IPS DF 6.9 (cell line): Measurements from ENCODE around the gene RHOBTB3.

Experiments used
- DNase-seq: peaks from one replicate; pipeline ENCODE4 v3.0.0-alpha.2; 2013; ENCODE audit warnings: low read depth, low spot score
- H3K27ac ChIP-seq: one replicate; pipeline ENCODE4 v1.5.1; 2013; ENCODE audit warnings: low read length, control low read depth
- H3K27me3 ChIP-seq: 2 replicates; pipeline ENCODE4 v1.6.1; 2013; ENCODE audit warnings: mild to moderate bottlenecking, low read length; ENCODE audit not compliant: control insufficient read depth, insufficient read depth
- H3K36me3 ChIP-seq: 2 replicates; pipeline ENCODE4 v1.6.1; 2013; ENCODE audit warnings: low read length; ENCODE audit not compliant: control insufficient read depth, insufficient read depth
- H3K4me1 ChIP-seq: 2 replicates; pipeline ENCODE4 v1.6.1; 2013; ENCODE audit warnings: low read length; ENCODE audit not compliant: control insufficient read depth, insufficient read depth
- H3K4me3 ChIP-seq: 2 replicates; pipeline ENCODE4 v1.5.1; 2013; ENCODE audit warnings: mild to moderate bottlenecking, low read length
- H3K9me3 ChIP-seq: 2 replicates; pipeline ENCODE4 v1.6.1; 2013; ENCODE audit warnings: low read length, inconsistent platforms; ENCODE audit not compliant: control insufficient read depth, insufficient read depth
- WGBS: extraction: QIAGEN DNeasy Blood & Tissue Kit; methylation state at CpG from one replicate; pipeline ENCODE4 v1.1.7; 2013; ENCODE audit warnings: mixed read lengths, missing lambda C conversion rate; ENCODE audit not compliant: insufficient read length, insufficient coverage; 5-methylcytosine and 5-hydroxymethylcytosine counted together

Gene RHOBTB3, protein sequence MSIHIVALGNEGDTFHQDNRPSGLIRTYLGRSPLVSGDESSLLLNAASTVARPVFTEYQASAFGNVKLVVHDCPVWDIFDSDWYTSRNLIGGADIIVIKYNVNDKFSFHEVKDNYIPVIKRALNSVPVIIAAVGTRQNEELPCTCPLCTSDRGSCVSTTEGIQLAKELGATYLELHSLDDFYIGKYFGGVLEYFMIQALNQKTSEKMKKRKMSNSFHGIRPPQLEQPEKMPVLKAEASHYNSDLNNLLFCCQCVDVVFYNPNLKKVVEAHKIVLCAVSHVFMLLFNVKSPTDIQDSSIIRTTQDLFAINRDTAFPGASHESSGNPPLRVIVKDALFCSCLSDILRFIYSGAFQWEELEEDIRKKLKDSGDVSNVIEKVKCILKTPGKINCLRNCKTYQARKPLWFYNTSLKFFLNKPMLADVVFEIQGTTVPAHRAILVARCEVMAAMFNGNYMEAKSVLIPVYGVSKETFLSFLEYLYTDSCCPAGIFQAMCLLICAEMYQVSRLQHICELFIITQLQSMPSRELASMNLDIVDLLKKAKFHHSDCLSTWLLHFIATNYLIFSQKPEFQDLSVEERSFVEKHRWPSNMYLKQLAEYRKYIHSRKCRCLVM

GRCh38 chr5:95730730-95731570, at the start of gene RHOBTB3:
RHOBTB3 (plus strand) TSS chr5:95731336; CDS start chr5:95731683, 347 bp downstream.
- Histone ChIP-seq H3K4me3 (peak within 1 kb of the TSS; percentile 88), H3K4me1 (0 out of 2 replicates have a peak, but pooled peaks cover 1% of the 10 kb centered on the region), H3K27me3 (peaks cover 9% of the 10 kb centered on the region; the same call in 1 of the 2 replicates), H3K36me3 (no peaks in the 10 kb centered on the region), H3K27ac (no peak within 1 kb of the TSS), H3K9me3 (no peaks in the 10 kb centered on the region)
- WGBS = no CpG with 5 or more reads among the region's 78 CpGs
- DNase-seq = no peak

DNA sequence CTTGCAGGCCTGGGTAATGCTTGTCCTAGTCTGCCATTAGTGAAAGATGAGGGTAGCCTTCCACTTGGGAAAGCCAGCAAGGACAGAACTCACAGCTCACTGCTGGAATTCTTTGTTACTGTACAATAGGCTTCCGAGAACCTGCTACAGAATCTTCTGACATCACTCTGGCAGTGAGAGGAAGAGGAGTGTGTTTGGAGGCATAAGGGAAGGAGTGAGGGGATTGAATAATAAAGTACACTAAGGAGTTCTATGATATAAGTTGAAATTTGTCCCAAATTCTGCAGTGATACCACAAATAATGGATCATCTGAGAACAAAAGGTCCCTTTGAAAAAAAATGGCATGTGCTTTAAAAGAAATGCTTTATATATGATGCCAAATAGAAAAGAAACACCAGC, 48.2 kb upstream of the RHOBTB3 start, which contains the start of gene SPATA9:
Gene SPATA9 (minus strand): TSS at position 101 of the 400 bp plus-strand sequence. CDS start 137 bp downstream, outside the sequence.
- no peaks in the 10 kb centered on the region; the same call in 1 of the 2 replicates for H3K4me1 ChIP-seq
- H3K27me3 ChIP-seq = no peaks in the 10 kb centered on the region
- no CpG with 5 or more reads among the region's 1 CpG for WGBS
- H3K27ac ChIP-seq = no peak within 1 kb of the TSS
- no peaks in the 10 kb centered on the region for H3K9me3 ChIP-seq
- no peaks in the 10 kb centered on the region for H3K36me3 ChIP-seq
- DNase-seq = no peak
- no peak within 1 kb of the TSS for H3K4me3 ChIP-seq

DNA sequence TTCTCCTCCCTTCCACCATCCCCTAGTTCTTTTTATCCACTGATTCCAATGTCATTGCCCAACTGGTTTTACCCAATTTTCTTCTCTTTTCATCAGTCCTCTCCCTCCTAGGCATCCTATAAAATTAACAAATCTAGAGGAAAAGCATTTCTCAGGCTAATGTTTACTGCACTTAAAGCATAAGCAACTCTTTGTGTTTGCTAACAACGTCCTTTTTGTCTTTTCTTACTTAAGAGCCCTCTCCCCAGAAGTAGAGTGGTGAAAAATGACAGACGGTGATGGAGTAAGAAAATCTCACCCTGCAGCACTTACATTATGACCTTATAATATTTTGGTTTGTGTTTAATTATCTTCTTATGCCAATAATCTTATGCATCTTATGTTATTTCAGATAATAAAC, 46.8 kb upstream of the RHOBTB3 start:
- Histone ChIP-seq H3K9me3 (no peaks in the 10 kb centered on the region), H3K4me3 (no peak overlapping the region), H3K4me1 (no peaks in the 10 kb centered on the region; the same call in 1 of the 2 replicates), H3K36me3 (no peaks in the 10 kb centered on the region), H3K27me3 (no peaks in the 10 kb centered on the region), H3K27ac (no peak overlapping the region)
- no peak for DNase-seq
- WGBS = no CpG with 5 or more reads among the region's 2 CpGs

DNA sequence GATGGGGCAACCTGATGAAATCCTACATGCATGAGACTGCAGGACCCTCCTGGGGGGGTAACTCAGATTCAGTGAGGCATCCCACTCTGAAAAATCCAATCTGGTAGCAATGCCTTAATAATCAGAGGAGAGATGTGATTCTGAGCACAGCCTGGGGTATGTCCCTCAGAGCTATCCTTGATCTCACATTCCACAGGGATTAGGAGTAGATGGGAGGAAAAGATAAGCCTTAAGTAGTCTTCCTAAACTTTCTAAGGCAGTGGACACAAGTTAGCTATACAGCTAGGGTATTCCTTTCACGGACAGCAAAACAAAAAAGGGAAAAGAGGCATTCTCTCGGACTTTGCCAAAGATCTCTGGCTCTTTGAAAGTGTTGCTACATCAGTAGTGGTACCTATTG, 44.5 kb upstream of the RHOBTB3 start:
- no peaks in the 10 kb centered on the region for H3K4me1 ChIP-seq
- H3K4me3 ChIP-seq = no peak overlapping the region
- H3K9me3 ChIP-seq = no peaks in the 10 kb centered on the region
- WGBS = no CpG with 5 or more reads among the region's 2 CpGs
- H3K27ac ChIP-seq = no peak overlapping the region
- DNase-seq = no peak
- H3K27me3 ChIP-seq = no peaks in the 10 kb centered on the region
- no peaks in the 10 kb centered on the region for H3K36me3 ChIP-seq

DNA sequence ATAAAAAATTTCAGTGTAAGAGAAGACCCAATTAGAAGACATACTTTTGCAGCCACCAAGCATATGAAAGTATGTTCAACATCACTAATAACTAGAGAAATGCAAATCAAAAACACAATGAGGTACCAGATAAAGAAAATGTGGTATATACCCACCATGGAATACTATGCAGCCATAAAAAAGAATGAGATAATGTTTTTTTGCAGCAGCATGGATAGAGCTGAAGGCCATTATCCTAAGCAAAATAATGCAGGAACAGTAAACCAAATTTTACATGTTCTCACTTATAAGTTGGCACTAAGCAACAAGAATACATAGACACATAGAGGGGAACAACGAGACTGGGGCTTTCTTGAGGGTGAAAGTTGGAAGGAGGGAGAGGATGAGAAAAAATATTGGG, 41.5 kb upstream of the RHOBTB3 start:
- no peaks in the 10 kb centered on the region for H3K9me3 ChIP-seq
- no peaks in the 10 kb centered on the region for H3K36me3 ChIP-seq
- no CpG with 5 or more reads among the region's 1 CpG for WGBS
- no peaks in the 10 kb centered on the region for H3K27me3 ChIP-seq
- H3K27ac ChIP-seq = no peak overlapping the region
- no peak for DNase-seq
- no peaks in the 10 kb centered on the region for H3K4me1 ChIP-seq
- H3K4me3 ChIP-seq = no peak overlapping the region

DNA sequence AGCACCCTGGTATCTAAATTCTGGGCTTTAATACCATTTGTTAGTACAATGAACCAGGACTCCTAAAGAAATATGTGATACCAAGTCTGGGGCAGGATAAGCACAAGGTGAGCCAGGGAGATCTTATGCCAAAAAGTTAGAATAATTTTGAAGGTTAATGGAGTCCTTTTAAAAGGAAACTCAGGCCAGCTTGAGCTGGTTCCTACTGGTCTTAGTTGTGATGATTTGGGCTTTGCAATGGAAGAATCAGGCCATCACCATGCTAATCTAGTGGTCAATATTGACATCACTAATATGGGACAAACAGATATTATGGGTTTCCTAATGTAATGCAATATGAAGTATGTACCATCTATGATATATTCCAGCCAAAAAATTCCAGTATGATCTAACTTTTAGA, 40.8 kb upstream of the RHOBTB3 start:
- no peaks in the 10 kb centered on the region for H3K4me1 ChIP-seq
- no peaks in the 10 kb centered on the region for H3K9me3 ChIP-seq
- H3K36me3 ChIP-seq = no peaks in the 10 kb centered on the region
- H3K27me3 ChIP-seq = no peaks in the 10 kb centered on the region
- no peak overlapping the region for H3K27ac ChIP-seq
- no peak for DNase-seq
- no peak overlapping the region for H3K4me3 ChIP-seq

GRCh38 chr5:95697781-95698681, 33.1 kb upstream of the RHOBTB3 start:
- H3K9me3 ChIP-seq = no peaks in the 10 kb centered on the region
- H3K27me3 ChIP-seq = no peaks in the 10 kb centered on the region
- WGBS = no CpG with 5 or more reads among the region's 7 CpGs
- no peaks in the 10 kb centered on the region for H3K36me3 ChIP-seq
- no peak for DNase-seq
- no peak overlapping the region for H3K4me3 ChIP-seq
- no peak overlapping the region for H3K27ac ChIP-seq
- H3K4me1 ChIP-seq = no peaks in the 10 kb centered on the region

GRCh38 chr5:95699337-95699736, 31.8 kb upstream of the RHOBTB3 start:
- no peak overlapping the region for H3K4me3 ChIP-seq
- DNase-seq = no peak
- H3K4me1 ChIP-seq = no peaks in the 10 kb centered on the region
- no peaks in the 10 kb centered on the region for H3K9me3 ChIP-seq
- H3K36me3 ChIP-seq = no peaks in the 10 kb centered on the region
- H3K27ac ChIP-seq = no peak overlapping the region
- no peaks in the 10 kb centered on the region for H3K27me3 ChIP-seq
- WGBS = 100% methylated on average over 1 of the region's 1 CpG

GRCh38 chr5:95701074-95701473, 30.1 kb upstream of the RHOBTB3 start:
- no peak for DNase-seq
- no peaks in the 10 kb centered on the region for H3K27me3 ChIP-seq
- no peaks in the 10 kb centered on the region for H3K4me1 ChIP-seq
- H3K4me3 ChIP-seq = no peak overlapping the region
- no peak overlapping the region for H3K27ac ChIP-seq
- H3K36me3 ChIP-seq = no peaks in the 10 kb centered on the region
- H3K9me3 ChIP-seq = no peaks in the 10 kb centered on the region

GRCh38 chr5:95704150-95704549, 27.0 kb upstream of the RHOBTB3 start:
- no CpG with 5 or more reads among the region's 1 CpG for WGBS

More at GRCh38 chr5:95704150-95704549, 27.0 kb upstream of the RHOBTB3 start:
- Histone ChIP-seq H3K4me1 (no peaks in the 10 kb centered on the region), H3K9me3 (no peaks in the 10 kb centered on the region), H3K27ac (no peak overlapping the region), H3K4me3 (no peak overlapping the region), H3K27me3 (no peaks in the 10 kb centered on the region), H3K36me3 (no peaks in the 10 kb centered on the region)
- no peak for DNase-seq
